ENCODE results near the gene RFNG. TPM values are rescaled to one million over a fixed set of nuclear protein-coding genes. Genes with fewer than 3 reads are reported as not detected.

RFNG gene
- total and polyA plus RNA-seq, 2 of the 13 experiments (the other 11 are each of a cell fraction or from before 2014, with no cell fraction given), result 61.4 to 64.0 TPM

- TF ChIP-seq SAFB2 (CRISPR knock-in tag; IDR thresholded peaks at IDR 0.05; ENCODE audit: borderline replicate concordance, low read depth), result no peak
These were observed 41.0 kb upstream of the RFNG start (continued) for GRCh38 chr17:82092628-82092994.

- no peak for FAIRE-seq
- no peak for DNase-seq (ENCODE audit: low spot score)
- in situ Hi-C loops (cut with HindIII; ENCODE audit: extremely low pct_ligation_motif_present, low pct_unique_long_range_greater_than_20kb), result no loop called here
- no peak for ATAC-seq
- Histone ChIP-seq H3K9ac (ENCODE audit: insufficient read depth, low read depth, low read length) (no peak overlapping the region), H3K27ac (ENCODE audit: extremely low read length, insufficient read depth, low read length) (no peak overlapping the region), H3K9me3 (ENCODE audit: low read length) (no peaks in the 10 kb centered on the region), H3K4me3 (replicated peaks in 1 of 3; ENCODE audit: insufficient read depth in 1 of 3, low read depth in 2 of 3, low read length in 3 of 3) (no peak overlapping the region; a peak in 1 of 6 replicates), H3K36me3 (replicated peaks in 1 of 2; ENCODE audit: control insufficient read depth in 1 of 2, insufficient read depth in 2 of 2, low read length in 2 of 2) (peaks cover 71 to 88% of the 10 kb centered on the region in 2 experiments), H3K79me2 (ENCODE audit: insufficient read depth, low read length) (peaks cover 63% of the 10 kb centered on the region), H3K4me2 (ENCODE audit: low read depth, low read length) (no peak overlapping the region), H4K20me1 (ENCODE audit: insufficient read depth, low read length) (peaks cover 83% of the 10 kb centered on the region), H2AFZ (ENCODE audit: low read length) (no peak overlapping the region), H3K4me1 (ENCODE audit: insufficient read depth, low read length) (peaks cover 36% of the 10 kb centered on the region), H3K27me3 (ENCODE audit: control insufficient read depth in 1 of 2, insufficient read depth in 2 of 2, low read length in 2 of 2) (no peaks in the 10 kb centered on the region; a peak in 1 of 5 replicates)
- ChIA-PET CTCF (ENCODE audit: low intra/inter-chr PET ratio, low total read pairs) (no interaction called here), POLR2A (no interaction called here)
- TF ChIP-seq HNRNPL (IDR thresholded peaks at IDR 0.05; ENCODE audit: low read depth, low read length), result peak; percentile 55; the same call in 1 of the 2 replicates
- TF ChIP-seq POLR2G (IDR thresholded peaks at IDR 0.05; ENCODE audit: low read depth, low read length), result peak; percentile 24; the same call in 1 of the 2 replicates
- TF ChIP-seq RBFOX2 (IDR thresholded peaks at IDR 0.05; ENCODE audit: low read depth, low read length), result peak; percentile 52
- no peak for TF ChIP-seq ATF4 (CRISPR knock-in tag; IDR thresholded peaks at IDR 0.05)
- no peak; the same call in 1 of the 2 replicates for TF ChIP-seq SSRP1 (CRISPR knock-in tag; IDR thresholded peaks at IDR 0.05)
- TF ChIP-seq AGO2 (optimal IDR thresholded peaks at IDR 0.05; ENCODE audit: low read depth, low read length), result peak; percentile 80
- no TSS peak for BruUV-seq (replicated peaks)
- intact Hi-C loops (cut with micrococcal nuclease; ENCODE audit: unreplicated experiment), result loop anchor here (10.0 kb wide), 1 partner anchor 117 kb away; the partner anchor contains the start of gene ASPSCR1
- 97% methylated on average over 14 of the region's 23 CpGs for WGBS (ENCODE audit: low lambda C conversion rate)
These were observed 40.5 kb upstream of the RFNG start for GRCh38 chr17:82092094-82092586.
